Stimulated activated CD8-positive, alpha-beta memory T cell treated with anti-CD3 and anti-CD28 coated beads, Interleukin-15, amount 100 ng/mL, for 4 hours (primary cell): Measurements from ENCODE around the gene CEP57.
A peak's percentile ranks its signal among the peaks of the same experiment; 100 is the strongest.
"Not testable (repeated sequence)": the region's sequence is repeated elsewhere in the genome, so short reads cannot be mapped to it uniquely, and the experiment has no call there.

ENCODE experiments used
- DNase-seq, 2 donors: peaks; one replicate each; pipeline ENCODE4 v3.0.0-alpha.2; 2020; ENCODE audit warnings: low read depth in 2 of 2

Gene CEP57

DNA sequence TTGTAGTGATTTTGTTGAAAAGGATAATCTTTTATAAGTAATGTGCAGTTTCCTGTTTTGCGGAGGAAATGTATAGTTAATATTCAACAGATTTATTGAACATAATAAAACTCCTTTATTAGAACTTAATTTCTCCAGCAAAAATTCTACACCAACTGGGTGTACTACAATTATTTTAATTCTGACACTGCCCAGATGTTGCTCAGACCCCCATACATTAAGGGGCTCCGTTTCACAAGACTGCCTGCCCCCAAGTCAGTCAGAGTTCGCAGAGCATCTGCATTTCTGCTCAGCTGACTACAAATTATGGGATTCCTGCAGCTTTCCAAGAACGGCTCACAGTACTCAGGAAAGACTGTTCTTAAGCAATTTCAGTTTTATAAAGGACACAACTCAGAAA, 6.2 kb downstream of the CEP57 start:
- DNase-seq, result no peak

DNA sequence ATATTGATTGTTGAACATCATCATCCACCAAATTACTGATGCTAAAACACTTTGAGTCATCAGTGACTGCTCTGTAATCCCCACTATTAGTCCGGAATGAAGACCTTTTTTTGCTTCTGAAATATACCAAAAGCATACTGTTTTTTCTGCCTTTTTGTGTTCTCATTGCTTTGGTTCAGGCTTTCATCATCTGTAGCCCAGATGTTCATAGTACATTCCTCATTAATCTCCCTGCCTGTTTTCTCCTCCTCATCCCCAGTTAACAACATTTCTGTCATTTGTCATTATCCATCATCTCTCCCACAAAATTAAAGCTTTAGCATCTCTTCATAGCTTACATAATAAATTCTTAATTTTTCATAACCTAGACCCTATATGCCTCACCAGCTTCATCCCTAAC, 9.2 kb downstream of the CEP57 start:
- DNase-seq, result no peak

DNA sequence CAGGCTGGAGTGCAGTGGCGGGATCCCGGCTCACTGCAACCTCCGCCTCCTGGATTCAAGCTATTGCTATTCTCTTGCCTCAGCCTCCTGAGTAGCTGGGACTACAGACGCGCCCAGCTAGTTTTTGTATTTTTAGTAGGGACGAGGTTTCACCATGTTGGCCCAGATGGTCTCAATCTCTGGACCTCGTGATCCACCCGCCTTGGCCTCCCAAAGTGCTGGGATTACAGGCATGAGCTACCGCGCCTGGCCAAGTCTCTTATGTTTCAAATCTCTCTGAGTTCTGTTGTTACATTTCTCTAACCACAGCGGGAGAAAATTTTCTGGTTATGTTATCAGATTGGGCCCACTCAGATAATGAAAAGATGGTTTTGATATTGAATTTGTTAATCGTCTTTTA, 10.1 kb downstream of the CEP57 start:
- no peak for DNase-seq

DNA sequence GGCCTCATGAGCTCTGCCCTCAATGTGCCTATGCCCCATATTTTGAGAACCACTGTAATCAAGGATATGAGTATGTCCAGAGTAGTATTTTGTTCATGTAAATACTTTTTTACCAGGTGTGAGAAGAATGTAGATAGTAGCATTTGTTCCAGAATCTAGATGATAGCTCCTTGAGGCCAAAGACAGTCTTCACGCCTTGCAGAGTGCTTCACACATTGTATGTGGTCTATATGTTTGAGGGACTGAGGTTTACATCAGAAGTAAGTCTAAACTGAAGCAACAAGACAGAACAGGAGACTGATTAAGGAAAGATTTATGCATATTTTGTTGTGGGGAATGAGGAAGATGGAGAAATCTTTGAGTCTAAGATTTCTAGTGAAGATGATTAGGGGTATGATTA, 12.5 kb downstream of the CEP57 start:
- no peak for DNase-seq

DNA sequence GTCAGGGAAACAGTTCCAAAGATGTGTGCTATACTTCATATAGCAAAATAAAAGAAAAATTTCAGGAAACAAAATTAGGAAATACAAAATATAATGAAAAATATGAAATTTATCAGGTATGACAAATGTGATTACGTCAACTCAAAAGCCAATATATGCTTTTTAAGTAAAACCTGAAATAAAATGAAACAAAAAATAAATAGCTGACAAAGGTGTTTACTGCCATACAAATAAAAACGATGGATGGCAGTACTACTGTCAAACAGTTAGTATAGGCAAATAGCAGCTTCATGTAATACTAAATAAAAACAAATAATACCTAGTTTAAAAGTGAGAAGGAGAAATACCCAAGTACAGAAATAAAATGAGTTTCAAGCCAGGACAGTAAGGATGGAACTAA, 13.7 kb downstream of the CEP57 start:
- DNase-seq, result no peak

DNA sequence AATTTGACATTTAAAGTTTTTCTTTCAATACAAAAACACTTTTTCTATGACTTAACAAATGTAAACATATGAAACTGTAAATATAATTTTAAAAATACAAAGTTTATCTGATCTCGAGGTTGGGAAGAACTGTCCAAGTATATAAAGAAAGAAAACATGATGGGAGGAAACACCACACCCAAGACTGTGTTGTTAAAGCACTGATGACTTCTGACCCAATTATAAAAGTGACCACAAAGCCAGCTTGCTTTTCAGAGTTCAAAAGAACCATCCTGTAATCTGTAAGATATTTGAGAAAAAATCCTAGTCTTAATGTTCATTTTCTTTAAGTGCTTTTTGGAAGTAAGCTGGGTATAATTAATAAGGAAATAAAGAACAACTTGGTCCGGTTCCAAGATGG, 15.6 kb downstream of the CEP57 start:
- DNase-seq, result no peak

DNA sequence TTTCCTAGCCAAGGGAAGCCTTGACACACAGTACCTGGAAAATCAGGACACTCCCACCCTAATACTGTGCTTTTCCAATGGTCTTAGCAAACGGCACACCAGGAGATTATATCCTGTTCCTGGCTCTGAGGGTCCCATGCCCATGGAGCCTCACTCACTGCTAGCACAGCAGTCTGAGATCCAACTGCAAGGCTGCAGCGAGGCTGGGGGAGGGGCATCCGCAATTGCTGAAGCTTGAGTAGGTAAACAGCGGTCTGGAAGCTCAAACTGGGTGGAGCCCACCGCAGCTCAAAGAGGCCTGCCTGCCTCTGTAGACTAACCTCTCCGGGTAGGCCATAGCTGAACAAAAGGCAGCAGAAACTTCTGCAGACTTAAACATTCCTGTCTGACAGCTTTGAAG, 16.2 kb downstream of the CEP57 start:
- DNase-seq, result not testable (repeated sequence)

DNA sequence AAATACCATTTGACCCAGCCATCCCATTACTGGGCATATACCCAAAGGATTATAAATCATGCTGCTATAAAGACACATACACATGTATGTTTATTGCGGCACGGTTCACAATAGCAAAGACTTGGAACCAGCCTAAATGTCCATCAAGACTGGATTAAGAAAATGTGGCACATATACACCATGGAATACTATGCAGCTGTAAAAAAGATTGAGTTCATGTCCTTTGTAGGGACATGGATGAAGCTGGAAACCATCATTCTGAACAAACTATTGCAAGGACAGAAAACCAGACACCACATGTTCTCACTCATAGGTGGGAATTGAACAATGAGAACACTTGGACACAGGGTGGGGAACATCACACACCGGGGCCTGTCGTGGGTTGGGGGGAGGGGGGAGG, 20.8 kb downstream of the CEP57 start:
- DNase-seq, result not testable (repeated sequence)

DNA sequence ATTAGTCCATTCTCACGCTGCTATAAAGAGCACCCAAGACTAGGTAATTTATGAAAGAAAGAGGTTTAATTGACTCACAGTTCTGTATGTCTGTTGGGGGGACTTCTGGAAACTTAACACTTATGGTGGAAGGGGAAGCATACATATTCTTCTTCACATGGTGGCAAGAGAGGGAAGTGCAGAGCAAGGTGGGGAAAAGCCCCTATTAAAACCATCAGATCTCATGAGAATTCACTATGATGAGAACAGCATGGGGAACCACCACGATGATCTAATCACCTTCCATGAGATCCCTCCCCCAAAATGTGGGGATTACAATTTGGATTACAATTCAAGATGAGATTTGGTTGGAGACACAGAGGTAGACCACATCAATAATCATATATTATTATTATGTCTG, 25.7 kb downstream of the CEP57 start:
- DNase-seq, result no peak

DNA sequence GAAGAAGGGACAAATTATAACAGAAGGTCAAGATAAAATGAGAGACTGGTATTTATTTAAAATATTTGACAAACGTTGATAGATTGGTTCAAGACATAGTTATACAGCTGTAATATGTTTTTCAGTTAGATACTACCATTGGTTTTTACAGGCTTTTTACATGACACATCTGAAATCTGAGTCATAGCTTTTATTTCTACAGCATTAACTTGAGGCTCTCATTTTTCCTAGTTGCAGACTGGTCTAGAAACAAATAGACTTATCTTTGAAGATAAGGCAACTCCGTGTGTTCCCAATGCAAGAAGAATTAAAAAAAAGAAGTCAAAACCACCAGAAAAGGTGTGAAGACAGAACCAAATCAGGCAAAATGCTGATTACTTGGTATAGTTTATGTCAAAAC, 31.3 kb downstream of the CEP57 start:
- no peak for DNase-seq

DNA sequence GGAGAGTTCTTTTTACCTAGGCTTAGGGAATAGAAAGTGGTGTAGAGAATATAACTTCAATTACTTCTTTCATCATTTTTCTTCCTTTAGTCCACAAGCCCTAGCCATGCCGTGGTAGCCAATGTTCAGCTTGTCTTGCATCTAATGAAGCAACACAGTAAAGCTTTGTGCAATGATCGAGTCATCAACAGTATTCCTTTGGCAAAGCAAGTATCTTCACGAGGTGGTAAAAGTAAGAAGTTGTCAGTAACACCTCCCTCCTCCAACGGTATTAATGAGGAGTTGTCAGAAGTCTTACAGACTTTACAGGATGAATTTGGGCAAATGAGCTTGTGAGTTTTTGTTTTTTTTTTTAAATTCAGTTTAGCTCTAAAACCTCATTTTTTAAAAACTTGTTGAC, 37.4 kb downstream of the CEP57 start:
- no peak for DNase-seq

DNA sequence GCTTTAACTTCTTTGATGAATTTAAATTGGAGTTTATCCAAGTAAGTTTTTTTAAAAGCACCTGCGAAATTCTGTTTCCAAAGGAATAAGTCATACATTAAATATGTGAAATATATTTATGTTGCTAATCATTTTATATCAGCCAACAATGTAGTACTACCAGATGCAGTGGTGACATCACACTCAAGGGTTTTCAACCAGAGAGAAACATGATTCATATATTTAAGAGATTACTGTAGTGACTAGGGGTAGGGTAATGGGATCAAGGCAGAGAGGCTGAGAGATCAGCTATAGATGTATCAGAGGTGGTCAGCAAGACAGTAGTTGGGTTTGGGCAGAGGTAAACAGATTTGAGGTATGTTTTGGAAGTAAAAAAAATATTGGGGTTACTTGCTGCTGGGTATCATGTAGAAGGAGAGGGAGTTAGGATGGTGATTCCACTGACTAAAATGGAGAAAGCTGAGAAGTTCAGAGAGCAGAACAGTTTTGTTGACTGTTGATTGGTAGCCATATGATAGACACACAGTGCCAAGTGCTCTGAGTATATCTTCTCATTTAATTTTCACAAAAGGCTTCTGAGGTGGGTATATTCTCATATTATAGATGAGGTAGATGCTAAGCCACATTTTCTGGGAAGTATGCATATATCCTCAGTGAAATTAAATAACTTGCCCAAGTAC, 39.4 kb downstream of the CEP57 start:
- DNase-seq, result no peak

DNA sequence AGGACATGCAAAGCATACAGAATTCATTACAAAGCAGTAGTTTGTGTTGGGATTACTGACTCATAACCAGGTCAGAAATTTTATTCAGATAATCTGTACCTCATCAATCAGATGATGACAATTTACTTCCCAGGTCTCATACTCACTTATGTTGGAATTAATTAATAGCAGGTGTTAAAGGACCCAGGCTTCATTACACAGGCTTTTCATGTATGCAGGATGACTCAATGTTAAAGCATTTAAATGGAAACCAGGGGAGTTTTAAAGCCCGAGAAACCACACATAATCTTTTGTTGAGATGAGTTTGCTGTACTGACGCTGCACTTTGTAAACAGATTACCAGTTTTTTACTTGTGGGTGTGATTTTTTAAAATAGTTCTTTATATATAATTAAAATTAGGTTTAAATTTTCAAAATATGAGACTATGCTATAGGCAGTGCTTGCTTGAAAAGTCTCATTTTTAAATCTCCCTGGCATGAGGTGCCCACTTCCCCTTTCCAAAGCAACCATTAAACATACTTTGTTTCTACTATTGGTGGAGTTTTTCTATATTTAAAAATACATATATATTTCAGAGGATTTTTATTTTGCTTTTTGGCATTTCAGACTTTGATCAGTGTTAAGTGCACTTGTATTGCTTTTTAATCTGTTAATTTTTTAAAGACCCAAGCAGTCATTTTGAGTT, 41.0 kb downstream of the CEP57 start:
- no peak for DNase-seq

DNA sequence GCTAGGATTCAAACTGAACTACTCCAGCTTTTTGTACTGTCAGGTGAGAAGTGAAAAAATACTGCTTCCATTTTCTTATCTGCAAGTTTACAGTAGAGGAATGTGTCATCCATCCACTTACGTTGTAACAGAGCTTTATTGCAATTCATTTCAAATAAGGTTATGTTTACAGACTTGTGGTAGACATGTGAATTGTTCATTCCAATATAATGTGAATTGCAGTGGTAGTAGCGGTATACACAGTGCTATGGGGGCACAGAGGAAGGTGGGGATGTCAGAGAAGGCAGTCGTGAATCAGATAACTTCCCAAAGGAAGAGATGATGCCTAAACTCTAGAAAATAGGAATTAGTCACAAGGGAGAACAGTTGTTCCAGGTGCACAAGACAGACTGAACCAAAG, 42.5 kb downstream of the CEP57 start:
- DNase-seq, result no peak

DNA sequence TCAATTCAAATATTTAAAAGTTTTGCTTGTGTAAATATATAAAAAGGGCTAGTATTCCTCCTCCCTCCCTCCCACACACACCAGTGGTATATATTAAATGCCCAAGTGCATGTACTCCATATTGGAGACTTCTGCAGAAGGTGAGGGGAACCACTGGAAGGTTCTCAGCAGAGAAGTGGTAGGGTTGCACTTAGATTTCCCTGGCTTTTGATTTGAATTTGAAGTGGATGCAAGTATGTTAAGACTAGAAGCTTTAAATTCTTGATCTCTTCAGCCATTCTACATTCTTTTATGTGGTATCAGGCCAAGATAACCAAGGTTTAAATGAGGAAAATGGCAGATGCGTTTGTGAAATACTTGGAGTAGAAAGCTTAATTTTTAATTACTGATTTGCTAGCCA, 43.1 kb downstream of the CEP57 start:
- no peak for DNase-seq

DNA sequence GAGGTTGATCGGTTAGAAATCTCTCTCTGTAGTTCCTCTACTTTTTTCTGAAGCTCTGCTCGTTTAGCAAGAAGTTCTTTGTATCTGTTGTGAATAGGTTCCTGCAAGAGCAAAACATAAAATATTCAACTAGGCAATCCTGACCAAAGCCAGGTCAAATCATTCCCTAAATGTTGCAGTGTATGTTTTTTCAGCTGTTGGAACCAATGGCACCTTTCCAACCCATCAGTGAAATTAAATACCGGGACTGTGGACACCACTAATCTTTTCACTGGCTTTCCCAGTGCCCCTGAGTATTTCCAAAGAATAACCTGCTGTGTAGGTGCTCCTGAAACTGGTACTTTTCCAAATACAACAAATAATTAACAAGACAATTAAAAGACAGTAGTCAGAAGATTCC, 45.1 kb downstream of the CEP57 start:
- no peak for DNase-seq

DNA sequence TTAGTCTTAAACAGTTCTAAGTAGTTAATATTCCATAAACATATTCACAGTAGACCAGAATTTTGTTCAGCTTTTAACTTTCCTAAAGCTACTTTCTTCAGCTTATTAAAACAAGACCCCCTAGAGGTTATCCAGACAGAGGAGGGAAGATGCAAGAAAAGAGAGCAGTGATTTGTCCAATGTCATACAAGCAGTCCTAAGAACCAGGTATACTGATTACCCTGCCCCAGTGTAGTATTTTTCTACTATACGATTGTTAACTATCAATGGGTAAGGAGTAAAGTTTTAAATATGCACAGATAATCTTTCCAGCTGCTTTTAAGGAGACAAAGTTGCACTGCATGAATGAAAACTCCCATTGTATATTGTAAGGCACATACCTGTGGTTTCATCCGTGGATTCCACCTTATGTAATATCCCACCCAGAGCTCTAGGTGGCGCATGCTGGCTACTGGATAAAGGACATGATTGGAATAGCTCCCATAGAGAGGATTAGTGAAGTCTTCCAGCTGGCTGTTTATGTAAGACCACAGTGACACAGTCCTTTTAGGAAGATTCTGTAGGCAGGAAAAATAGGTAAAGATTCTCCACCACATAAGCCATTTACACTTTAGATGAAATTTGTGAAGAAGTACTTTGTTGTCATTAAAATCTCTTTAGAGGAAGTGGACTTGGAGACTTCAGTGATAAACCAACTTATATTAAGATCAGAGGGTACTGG, 45.6 kb downstream of the CEP57 start:
- DNase-seq, result peak; percentile 5 to 31

DNA sequence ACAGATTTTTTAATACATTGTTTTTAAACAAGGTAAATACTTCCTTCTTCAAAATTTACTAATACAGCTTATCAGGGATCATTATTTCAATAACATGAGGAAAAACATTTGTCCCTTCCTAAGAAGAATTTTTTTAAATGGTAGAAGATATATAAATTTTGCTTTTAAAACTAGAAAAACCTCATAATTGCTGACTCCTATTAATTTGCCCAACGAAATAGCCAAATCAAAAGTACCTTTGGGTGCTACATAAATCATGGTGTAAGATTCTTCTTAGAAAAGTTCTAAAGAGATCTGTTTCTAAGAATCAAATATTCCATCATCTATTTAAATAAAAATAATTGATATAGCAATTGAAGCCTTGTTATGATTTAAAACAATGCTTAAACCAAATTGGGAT, 54.9 kb downstream of the CEP57 start:
- no peak for DNase-seq

DNA sequence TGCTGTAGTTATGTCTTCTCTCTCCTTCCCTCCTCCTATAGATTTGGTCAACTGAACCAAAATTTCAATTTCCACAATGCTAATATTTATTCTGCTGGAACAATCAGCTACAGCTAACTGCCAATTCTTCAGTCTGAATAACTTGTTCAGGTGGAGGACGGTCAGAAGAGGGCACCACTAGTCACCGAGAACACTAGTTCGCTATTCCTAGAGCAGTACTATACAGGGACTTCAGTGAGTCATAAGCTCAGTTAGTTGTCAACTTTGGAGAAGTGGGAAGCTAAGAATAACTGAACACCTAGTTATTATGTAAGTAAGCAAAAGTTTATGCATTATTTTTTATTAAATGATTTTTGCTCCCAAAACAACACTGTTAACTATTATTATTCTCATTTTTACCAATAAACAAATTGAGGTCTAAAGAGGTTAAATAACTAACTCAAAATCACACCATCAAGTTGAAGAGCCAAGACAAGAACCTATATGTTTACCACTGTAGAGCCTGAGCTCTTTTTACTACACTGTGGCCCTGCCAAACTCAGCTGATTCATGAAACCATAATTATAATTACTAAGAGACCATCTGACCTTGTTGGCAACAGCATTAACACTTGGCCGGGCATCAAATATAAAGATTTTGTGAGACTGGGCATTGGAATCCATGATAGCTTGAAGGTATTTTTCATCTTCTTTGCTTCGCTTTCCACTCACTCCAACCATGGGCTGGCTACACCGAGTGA, 59.0 kb downstream of the CEP57 start:
- DNase-seq, result no peak

DNA sequence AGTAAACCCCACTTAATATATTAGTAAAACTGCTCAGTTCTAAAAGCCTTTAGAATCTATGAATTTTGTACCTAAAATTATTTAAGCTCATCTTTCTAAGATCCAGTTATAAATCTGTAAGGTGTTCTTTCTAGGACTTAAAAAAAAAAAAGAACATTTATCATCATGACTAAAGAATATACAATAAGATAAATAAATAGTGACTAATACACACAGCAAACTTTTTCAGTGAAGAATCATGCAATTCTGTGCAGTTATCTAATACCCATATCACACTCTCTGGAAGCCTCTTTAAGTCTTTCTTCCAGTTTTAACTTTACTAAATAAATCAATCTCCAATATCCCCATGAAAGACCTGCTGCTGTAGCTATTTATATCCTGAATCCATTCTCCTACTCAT, 59.8 kb downstream of the CEP57 start:
- DNase-seq, result no peak

DNA sequence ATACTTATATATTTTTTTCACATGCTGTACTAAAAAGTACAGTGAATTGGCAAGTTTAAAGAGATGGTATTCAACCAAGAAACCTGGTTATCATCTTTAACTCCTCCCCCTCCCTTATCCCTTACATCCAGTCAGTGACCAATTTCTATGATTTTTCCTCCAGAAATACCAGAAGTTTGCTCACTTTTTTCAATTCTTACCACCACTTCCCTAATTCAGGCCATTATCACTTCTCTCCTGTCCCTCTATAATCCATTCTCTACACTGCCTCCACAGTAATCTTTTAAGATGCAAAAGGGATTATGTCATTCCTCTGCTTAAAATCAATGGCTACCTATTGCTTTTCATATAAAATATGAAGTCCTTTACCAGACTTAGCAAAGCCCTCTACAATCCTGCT, 62.8 kb downstream of the CEP57 start:
- DNase-seq, result no peak

DNA sequence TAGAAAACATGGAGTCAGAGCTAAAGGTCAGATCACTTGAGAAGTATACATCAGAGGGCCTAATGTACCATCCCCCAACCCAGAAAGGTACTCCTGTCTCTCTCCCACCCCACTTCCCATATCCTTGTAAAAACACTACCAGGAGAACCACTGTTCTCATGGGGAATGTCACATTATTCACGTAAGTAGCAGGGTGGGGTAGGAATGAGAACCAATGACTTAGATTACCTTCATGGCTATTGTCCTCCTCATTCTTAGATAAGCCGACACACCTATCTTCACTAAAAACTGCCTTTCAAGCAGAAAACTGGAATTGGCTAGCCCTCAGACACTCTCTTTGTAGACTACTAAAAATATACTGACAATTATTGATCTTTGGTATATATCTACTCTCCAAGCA, 63.6 kb downstream of the CEP57 start:
- no peak for DNase-seq

DNA sequence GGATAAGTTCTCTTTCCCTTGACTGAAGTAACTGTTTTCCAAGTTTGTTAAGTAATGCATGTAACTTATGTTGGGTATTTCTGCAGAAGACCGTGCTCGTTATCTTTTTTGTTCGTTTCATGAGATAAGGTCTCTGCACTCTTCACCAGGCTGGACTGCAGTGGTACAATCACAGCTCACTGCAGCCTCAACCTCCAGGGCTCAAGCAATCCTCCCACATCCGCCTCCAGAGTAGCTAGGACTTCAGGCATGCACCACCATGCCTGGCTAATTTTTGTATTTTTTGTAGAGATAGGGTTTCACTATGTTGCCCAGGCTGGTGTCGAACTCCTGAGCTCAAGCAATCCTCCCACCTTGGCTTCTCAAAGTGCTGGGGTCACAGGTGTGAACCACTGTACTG, 64.1 kb downstream of the CEP57 start:
- not testable (repeated sequence) for DNase-seq
